ENCODE measurements around the gene SORD.
A peak's percentile ranks its signal among the peaks of the same experiment; 100 is the strongest.
"Not testable (repeated sequence)": the region's sequence is repeated elsewhere in the genome, so short reads cannot be mapped to it uniquely, and the experiment has no call there.

SORD gene

GRCh38 chr15:45022871-45023658, at the start of gene SORD:
TSS of gene SORD (plus strand) at chr15:45023195. CDS start at chr15:45023284, 89 bp downstream.
- peak; percentile 79 for DNase-seq (ENCODE audit: low read depth)

- DNase-seq (ENCODE audit: low read depth), result not testable (repeated sequence)
These were observed 46.8 kb upstream of the SORD start for GRCh38 chr15:44976183-44976582.

GRCh38 chr15:44977781-44978180, 45.2 kb upstream of the SORD start:
- not testable (repeated sequence) for DNase-seq (ENCODE audit: low read depth)

- not testable (repeated sequence) for DNase-seq (ENCODE audit: low read depth)
These were observed 43.2 kb upstream of the SORD start for GRCh38 chr15:44979617-44980339.

- not testable (repeated sequence) for DNase-seq (ENCODE audit: low read depth)
These were observed 38.9 kb upstream of the SORD start for GRCh38 chr15:44984144-44984543.

GRCh38 chr15:44986346-44987055, 36.5 kb upstream of the SORD start:
- DNase-seq (ENCODE audit: low read depth), result not testable (repeated sequence)

GRCh38 chr15:44987711-44988110, 35.3 kb upstream of the SORD start:
- not testable (repeated sequence) for DNase-seq (ENCODE audit: low read depth)

- DNase-seq (ENCODE audit: low read depth), result not testable (repeated sequence)
These were observed 34.7 kb upstream of the SORD start for GRCh38 chr15:44988184-44988869.

GRCh38 chr15:44988870-44989219, 34.1 kb upstream of the SORD start:
- not testable (repeated sequence) for DNase-seq (ENCODE audit: low read depth)

GRCh38 chr15:44997632-44998031, 25.4 kb upstream of the SORD start:
- DNase-seq (ENCODE audit: low read depth), result not testable (repeated sequence)

GRCh38 chr15:44999105-44999504, 23.9 kb upstream of the SORD start:
- no peak for DNase-seq (ENCODE audit: low read depth)

- DNase-seq (ENCODE audit: low read depth), result not testable (repeated sequence)
These were observed 21.8 kb upstream of the SORD start for GRCh38 chr15:45001180-45001579.

GRCh38 chr15:45003731-45004410, 19.1 kb upstream of the SORD start:
- not testable (repeated sequence) for DNase-seq (ENCODE audit: low read depth)

- DNase-seq (ENCODE audit: low read depth), result not testable (repeated sequence)
These were observed 18.3 kb upstream of the SORD start for GRCh38 chr15:45004590-45005175.

GRCh38 chr15:45009046-45009445, 13.9 kb upstream of the SORD start:
- DNase-seq (ENCODE audit: low read depth), result no peak

GRCh38 chr15:45015114-45015513, 7.9 kb upstream of the SORD start:
- not testable (repeated sequence) for DNase-seq (ENCODE audit: low read depth)

- not testable (repeated sequence) for DNase-seq (ENCODE audit: low read depth)
These were observed 2.6 kb upstream of the SORD start for GRCh38 chr15:45020222-45020900.

GRCh38 chr15:45020901-45021259, 2.1 kb upstream of the SORD start:
- not testable (repeated sequence) for DNase-seq (ENCODE audit: low read depth)

- no peak for DNase-seq (ENCODE audit: low read depth)
These were observed 1.6 kb upstream of the SORD start for GRCh38 chr15:45021348-45021747.

- DNase-seq (ENCODE audit: low read depth), result no peak
These were observed 747 bp downstream of the SORD start for GRCh38 chr15:45023659-45024225.
